AG04449 (cell line): ENCODE results near the gene PBX1.

Source experiments
- CTCF ChIA-PET: fragments of 350-600 bp; formaldehyde crosslinking; extraction: SDS; loops from one replicate; lab custom pipeline; 2021; ENCODE audit warnings: antibody characterized with exemption; lab: Yijun Ruan, JAX
- POLR2A ChIA-PET: fragments of 400-600, 350-600 bp; formaldehyde crosslinking; extraction: SDS; loops from one replicate; lab custom pipeline; 2020; ENCODE audit warnings: antibody characterized with exemption, inconsistent platforms; lab: Yijun Ruan, JAX
- DNase-seq: peaks from one replicate; pipeline ENCODE4 v3.0.0-alpha.2; 2010; ENCODE audit warnings: low read depth, low spot score
- H3K4me3 ChIP-seq: 2 replicates; pipeline ENCODE4 v1.5.1; 2011; ENCODE audit warnings: low read depth, mild to moderate bottlenecking, control low read depth, low read length
- TF ChIP-seq, protein P1 (sequence below): IDR thresholded peaks from one replicate; pipeline ENCODE4 v1.5.1; 2011; ENCODE audit warnings: mild to moderate bottlenecking, moderate library complexity, low read length, control low read depth, inconsistent platforms; ENCODE audit not compliant: insufficient read depth; ENCODE audit errors: missing control alignments

PBX1 gene

DNA sequence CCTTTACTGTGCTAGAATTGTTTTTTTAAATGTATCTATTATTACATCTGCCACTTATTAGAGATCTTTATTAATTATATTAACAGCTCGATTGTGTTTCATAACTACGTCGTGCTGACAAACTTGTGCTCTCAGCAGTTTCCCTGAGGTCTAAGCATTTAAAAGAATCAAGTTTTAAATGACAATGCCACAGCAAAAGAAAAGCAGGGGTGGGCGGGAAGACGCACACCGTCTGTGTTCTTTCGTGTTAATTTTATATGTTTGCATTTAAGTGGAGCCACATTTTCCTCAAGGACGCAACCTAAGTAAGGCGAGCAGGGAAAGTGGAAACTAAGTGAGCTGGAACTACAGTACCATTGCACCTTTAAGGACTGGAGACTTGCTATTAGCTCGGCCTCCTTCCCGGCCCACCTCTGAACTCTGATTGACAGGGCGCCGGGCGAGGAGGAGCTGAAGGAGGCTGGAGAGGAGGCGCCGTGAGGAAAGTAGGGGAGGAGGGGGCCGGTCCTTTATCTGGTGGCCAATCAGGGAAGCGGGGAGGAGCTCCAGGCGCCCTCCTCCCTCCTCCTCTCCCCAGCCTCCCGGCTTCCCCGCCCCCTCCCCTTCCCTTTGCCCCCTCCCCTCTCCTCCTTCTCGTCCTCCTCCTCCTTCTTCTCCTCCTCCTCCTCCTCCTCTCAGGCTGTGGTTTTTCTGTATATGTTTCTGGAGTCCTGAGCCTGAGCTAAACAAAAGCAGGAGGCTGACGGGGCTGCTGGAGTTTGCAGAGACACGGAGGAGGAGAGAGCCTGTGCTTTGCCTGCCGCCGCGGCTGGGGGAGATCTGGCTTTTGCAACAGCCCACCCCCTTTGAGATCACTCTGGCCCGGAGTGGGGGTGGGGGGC, at the start of gene PBX1:
Gene PBX1 (plus strand): TSS at position 724 of the 881 bp plus-strand sequence.
- POLR2A ChIA-PET, result interaction anchor here (0.6 to 1.7 kb wide), 8 partner anchors 9 to 222 kb away, joined by 3 to 6 read pairs (median 4); no protein-coding TSS in a partner anchor

DNA sequence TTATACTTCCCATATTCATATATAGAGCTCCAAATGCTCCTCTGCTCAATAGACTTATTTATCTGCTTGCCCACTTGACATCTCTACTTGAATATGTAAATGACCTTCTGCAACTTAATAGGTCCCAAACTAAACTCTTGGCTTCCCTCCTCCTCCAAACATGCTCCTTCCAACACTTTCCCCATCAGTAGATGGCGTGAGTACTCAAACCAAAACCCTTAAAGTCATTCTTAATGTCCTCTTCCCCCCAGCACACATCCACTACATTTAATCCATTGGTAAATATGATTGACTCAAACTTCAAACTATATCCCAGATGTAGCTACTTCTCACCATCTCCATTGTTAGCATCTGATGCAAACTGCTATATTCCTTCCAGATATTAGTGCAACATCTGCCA, 48.5 kb upstream of the PBX1 start:
- TF ChIP-seq, protein P1, sequence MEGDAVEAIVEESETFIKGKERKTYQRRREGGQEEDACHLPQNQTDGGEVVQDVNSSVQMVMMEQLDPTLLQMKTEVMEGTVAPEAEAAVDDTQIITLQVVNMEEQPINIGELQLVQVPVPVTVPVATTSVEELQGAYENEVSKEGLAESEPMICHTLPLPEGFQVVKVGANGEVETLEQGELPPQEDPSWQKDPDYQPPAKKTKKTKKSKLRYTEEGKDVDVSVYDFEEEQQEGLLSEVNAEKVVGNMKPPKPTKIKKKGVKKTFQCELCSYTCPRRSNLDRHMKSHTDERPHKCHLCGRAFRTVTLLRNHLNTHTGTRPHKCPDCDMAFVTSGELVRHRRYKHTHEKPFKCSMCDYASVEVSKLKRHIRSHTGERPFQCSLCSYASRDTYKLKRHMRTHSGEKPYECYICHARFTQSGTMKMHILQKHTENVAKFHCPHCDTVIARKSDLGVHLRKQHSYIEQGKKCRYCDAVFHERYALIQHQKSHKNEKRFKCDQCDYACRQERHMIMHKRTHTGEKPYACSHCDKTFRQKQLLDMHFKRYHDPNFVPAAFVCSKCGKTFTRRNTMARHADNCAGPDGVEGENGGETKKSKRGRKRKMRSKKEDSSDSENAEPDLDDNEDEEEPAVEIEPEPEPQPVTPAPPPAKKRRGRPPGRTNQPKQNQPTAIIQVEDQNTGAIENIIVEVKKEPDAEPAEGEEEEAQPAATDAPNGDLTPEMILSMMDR, result peak; percentile 31
- POLR2A ChIA-PET, result no interaction called here
- no peak overlapping the region for H3K4me3 ChIP-seq
- CTCF ChIA-PET, result interaction anchor here (0.5 to 1.7 kb wide), 8 partner anchors 107 to 285 kb away, joined by 3 to 9 read pairs (median 4); no protein-coding TSS in a partner anchor
- no peak for DNase-seq

More for the DNA sequence above, at the start of gene PBX1:
- CTCF ChIA-PET, result interaction anchor here (0.8 to 2.9 kb wide), 6 partner anchors 43 to 229 kb away, joined by 3 to 11 read pairs (median 4); no protein-coding TSS in a partner anchor
- H3K4me3 ChIP-seq, result peak within 1 kb of the TSS; percentile 69
- TF ChIP-seq, protein P1, result no peak
- DNase-seq, result peak; percentile 87

DNA sequence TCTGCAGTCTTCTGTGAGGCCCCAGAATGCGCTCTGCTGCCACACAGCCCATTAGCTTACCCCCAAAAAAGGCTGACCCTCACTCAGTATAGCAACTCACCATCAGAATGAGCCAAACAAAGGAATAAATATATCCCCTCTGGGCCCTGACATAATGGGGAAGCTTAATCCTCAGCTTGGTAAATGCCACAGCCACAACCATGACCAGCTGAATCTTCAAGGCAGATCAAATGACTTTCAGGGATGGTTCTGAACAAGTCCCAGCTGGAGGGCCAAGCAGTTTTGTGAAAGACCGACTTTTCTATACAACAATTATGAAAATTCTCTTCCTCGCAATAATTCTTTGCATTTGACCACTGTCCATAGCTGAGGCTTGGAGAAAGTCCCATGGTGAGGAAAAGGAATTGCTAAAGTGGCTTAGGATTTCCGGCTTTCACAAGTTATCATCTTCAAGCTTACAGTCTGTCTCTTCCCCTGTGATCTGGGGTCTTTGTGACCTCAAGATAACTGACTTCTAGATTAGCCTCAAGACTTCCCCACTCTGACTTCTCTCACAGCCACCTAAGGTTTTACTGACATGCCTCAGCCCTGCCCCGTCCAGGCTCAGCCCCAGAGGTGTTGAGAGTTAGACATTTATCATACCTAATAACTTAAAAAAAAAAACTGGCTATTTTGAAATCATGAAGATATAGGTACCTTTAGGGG, 47.8 kb upstream of the PBX1 start:
- ChIA-PET POLR2A (no interaction called here), CTCF (interaction anchor here (0.5 to 1.7 kb wide), 7 partner anchors 106 to 284 kb away, joined by 3 to 9 read pairs (median 5); no protein-coding TSS in a partner anchor)
- TF ChIP-seq, protein P1, result no peak
- DNase-seq, result no peak
- no peak overlapping the region for H3K4me3 ChIP-seq

DNA sequence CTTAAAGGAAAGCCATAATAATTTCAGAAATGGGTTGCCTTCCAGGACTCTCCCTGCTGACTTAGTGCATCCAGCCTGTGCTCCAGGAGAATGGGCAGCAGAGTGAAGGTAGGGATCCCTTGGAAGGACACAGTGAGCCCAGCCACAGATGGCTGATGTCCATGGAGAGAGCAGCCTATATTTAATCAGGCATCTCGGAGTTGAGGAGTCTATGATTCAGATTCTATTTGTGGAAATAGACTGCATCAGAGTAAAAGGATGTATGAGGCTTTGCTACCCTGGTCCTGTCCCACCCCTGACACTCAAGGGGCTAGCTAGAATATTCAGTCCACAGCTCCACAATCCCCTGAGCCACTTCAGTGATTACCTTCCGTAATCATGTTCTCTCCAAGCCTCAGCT, 43.8 kb upstream of the PBX1 start:
- ChIA-PET POLR2A (no interaction called here), CTCF (interaction anchor here (1.2 kb wide), 1 partner anchor 102 kb away, joined by 3 read pairs; no protein-coding TSS in a partner anchor)
- DNase-seq, result no peak
- no peak overlapping the region for H3K4me3 ChIP-seq
- TF ChIP-seq, protein P1, result no peak

DNA sequence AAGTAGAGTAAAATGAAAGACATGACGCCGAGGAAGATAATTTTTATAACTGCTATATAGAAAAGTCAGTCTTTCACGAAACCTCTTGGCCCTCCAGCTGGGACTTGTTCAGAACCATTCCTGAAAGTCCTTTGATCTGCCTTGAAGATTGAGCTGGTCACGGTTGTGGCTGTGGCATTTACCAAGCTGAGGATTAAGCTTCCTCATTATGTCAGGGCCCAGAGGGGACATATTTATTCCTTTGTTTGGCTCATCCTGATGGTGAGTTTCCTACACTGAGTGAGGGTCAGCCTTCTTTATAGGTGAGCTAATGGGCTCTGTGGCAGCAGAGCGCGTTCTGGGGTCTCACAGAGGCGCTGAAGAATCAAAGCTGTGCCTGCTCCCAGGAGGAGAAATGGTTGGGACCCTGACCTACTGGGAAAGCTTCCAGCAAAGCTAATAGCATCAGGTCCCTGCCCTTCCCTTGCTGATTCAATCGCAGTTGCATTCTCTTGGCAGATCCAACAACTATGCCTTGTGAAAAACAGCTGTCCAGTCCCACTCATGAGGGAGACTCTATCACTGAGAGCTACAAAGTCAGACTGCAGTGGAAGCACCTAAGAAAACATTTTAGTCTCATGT, 43.2 kb upstream of the PBX1 start:
- TF ChIP-seq, protein P1, result no peak
- no peak for DNase-seq
- H3K4me3 ChIP-seq, result no peak overlapping the region
- CTCF ChIA-PET, result interaction anchor here (1.0 to 1.2 kb wide), 2 partner anchors 101 to 271 kb away, joined by 3 read pairs; no protein-coding TSS in a partner anchor
- POLR2A ChIA-PET, result interaction anchor here (0.6 kb wide), 1 partner anchor 1027 kb away, joined by 3 read pairs; no protein-coding TSS in a partner anchor
